Colonic mucosa (tissue), 4 donors: ENCODE results near the gene KLF12. TPM values are rescaled to one million over a fixed set of nuclear protein-coding genes. Genes with fewer than 3 reads are reported as not detected.

Source experiments
- DNase-seq: peaks from one replicate; pipeline ENCODE4 v3.0.0-alpha.2; 2020
- H3K27ac ChIP-seq: fragments of 200-600 bp; one replicate; pipeline ENCODE4 v1.8.0; 2021
- H3K27me3 ChIP-seq: fragments of 200-600 bp; one replicate; pipeline ENCODE4 v1.8.0; 2021
- H3K36me3 ChIP-seq: fragments of 200-600 bp; one replicate; pipeline ENCODE4 v1.8.0; 2021
- H3K4me1 ChIP-seq: fragments of 200-600 bp; one replicate; pipeline ENCODE4 v1.8.0; 2021; ENCODE audit warnings: mild to moderate bottlenecking
- H3K4me3 ChIP-seq: fragments of 200-600 bp; one replicate; pipeline ENCODE4 v1.8.0; 2021
- H3K9ac ChIP-seq, 2 donors: one replicate each; pipeline ENCODE4 v1.7.0; 2013; ENCODE audit warnings: control low read depth in 2 of 2, low read depth in 2 of 2, low read length in 2 of 2
- H3K9me3 ChIP-seq: fragments of 200-600 bp; one replicate; pipeline ENCODE4 v1.8.0; 2021
- intact Hi-C: fragments of 100-400 bp; cut with DNase I; formaldehyde crosslinking; loops from one replicate; pipeline ENCODE4 v1.14.1; 2022
- total RNA-seq, 2 donors: library from RNA; stranded (reverse); fragmentation: NEBNext Ultra II Directional in 1 of 2; extraction: Animal tissue kit (Norgen Biotek cat#: 25700) in 1 of 2; gene quantifications; one replicate each; pipeline ENCODE4 v1.2.1, GENCODE V29; 2021
- TF ChIP-seq, protein P1 (sequence below): fragments of 200-600 bp; IDR thresholded peaks from one replicate; pipeline ENCODE4 v1.8.0; 2022; ENCODE audit warnings: antibody characterized with exemption, mild to moderate bottlenecking
- donor health status: healthy.
- donor health status: DM: no; HTN: no; CAD: no.
- donor health status: DM: no; HTN: no; CAD: no.

The KLF12 gene
- total RNA-seq: 1 to 10 TPM; 5.1 to 6.3 TPM

DNA sequence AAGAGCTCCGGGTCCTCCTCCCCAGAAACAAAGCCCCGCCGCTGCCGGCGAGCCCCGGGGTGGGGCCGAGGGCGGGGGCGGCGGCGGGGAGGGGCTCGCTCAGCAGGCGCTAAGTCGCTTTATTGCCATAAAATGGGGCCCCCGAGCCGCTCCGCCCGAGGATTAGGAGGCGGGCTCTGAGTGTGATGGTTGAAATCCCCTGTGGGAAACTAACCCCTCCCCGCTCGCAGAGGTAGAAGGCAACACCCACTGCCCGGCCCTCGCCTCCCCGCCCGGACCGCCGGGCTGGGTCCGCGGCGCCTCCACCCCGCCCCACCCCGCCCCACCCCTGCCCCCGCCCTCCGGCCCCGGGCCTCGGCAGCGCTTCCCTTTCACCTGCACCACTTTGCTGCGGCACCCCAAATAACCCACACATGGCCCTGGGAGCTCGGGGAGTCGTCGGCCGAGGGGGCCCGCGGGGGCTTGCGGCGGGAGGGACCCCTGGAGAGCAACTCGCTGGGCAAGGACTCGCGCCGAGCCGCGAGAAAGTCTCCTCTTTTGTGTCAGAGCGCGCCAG lies at the start of gene KLF12:
TSS of gene KLF12 (minus strand) at position 184 of the 556 bp plus-strand sequence.
- DNase-seq: peak; percentile 93
- H3K4me3 ChIP-seq: peak within 1 kb of the TSS; percentile 74
- TF ChIP-seq, protein P1, sequence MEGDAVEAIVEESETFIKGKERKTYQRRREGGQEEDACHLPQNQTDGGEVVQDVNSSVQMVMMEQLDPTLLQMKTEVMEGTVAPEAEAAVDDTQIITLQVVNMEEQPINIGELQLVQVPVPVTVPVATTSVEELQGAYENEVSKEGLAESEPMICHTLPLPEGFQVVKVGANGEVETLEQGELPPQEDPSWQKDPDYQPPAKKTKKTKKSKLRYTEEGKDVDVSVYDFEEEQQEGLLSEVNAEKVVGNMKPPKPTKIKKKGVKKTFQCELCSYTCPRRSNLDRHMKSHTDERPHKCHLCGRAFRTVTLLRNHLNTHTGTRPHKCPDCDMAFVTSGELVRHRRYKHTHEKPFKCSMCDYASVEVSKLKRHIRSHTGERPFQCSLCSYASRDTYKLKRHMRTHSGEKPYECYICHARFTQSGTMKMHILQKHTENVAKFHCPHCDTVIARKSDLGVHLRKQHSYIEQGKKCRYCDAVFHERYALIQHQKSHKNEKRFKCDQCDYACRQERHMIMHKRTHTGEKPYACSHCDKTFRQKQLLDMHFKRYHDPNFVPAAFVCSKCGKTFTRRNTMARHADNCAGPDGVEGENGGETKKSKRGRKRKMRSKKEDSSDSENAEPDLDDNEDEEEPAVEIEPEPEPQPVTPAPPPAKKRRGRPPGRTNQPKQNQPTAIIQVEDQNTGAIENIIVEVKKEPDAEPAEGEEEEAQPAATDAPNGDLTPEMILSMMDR: no peak
- no peaks in the 10 kb centered on the region for H3K4me1 ChIP-seq
- no peaks in the 10 kb centered on the region for H3K36me3 ChIP-seq
- no peaks in the 10 kb centered on the region for H3K27me3 ChIP-seq
- intact Hi-C loops: loop anchor here (10.0 kb wide), 2 partner anchors 151 to 369 kb away; no protein-coding TSS in a partner anchor
- H3K9me3 ChIP-seq: no peaks in the 10 kb centered on the region
- peak within 1 kb of the TSS; percentile 92 for H3K27ac ChIP-seq
- peak within 1 kb of the TSS; percentile 77 to 87 for H3K9ac ChIP-seq

DNA sequence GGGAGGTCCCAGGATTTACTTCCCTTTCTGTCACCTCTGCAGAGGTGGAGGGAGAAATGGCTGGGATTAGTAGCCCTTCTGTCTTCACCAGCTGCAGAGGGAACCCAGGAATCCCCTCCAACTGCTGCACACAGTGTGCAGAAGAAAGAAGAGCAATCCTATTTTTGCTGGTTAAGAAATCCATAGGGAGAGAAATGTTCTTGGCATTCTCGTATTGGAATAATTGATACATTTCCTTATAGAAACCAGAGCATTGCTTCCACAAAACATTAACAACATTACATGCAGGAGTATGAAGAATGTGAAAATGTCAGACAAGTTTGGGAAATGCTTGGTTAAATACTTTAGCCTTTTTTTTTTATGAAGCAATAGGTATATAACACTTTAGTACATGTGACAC lies 48.3 kb upstream of the KLF12 start:
- Histone ChIP-seq H3K36me3 (no peaks in the 10 kb centered on the region), H3K4me3 (no peak overlapping the region), H3K27me3 (no peaks in the 10 kb centered on the region), H3K9me3 (no peaks in the 10 kb centered on the region), H3K4me1 (no peaks in the 10 kb centered on the region), H3K27ac (no peak overlapping the region), H3K9ac (no peak overlapping the region)
- DNase-seq: no peak
- TF ChIP-seq, protein P1: no peak
- intact Hi-C loops: no loop called here

DNA sequence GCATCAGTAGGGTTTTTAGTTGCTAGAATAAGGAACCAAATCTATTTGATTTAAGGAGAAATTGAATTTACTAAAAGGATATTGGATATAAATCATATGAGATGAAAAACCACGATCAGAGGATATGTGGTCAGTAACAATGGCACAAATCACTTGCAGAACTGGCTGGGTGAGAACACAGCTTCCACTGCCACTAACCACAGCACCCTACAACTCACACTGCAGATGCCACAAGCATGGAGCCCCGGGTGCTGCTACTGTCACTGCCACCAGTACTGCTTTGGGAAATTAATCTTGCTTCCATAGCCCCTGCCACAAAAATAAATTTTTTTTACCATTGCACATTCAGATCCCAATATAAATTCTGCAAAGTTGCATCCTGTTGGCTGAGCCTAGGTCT lies 40.6 kb upstream of the KLF12 start:
- no peak for DNase-seq
- no peaks in the 10 kb centered on the region for H3K36me3 ChIP-seq
- no peaks in the 10 kb centered on the region for H3K27me3 ChIP-seq
- intact Hi-C loops: no loop called here
- H3K27ac ChIP-seq: no peak overlapping the region
- H3K4me3 ChIP-seq: no peak overlapping the region
- H3K9me3 ChIP-seq: no peaks in the 10 kb centered on the region
- TF ChIP-seq, protein P1: no peak
- no peak overlapping the region for H3K9ac ChIP-seq
- no peaks in the 10 kb centered on the region for H3K4me1 ChIP-seq

DNA sequence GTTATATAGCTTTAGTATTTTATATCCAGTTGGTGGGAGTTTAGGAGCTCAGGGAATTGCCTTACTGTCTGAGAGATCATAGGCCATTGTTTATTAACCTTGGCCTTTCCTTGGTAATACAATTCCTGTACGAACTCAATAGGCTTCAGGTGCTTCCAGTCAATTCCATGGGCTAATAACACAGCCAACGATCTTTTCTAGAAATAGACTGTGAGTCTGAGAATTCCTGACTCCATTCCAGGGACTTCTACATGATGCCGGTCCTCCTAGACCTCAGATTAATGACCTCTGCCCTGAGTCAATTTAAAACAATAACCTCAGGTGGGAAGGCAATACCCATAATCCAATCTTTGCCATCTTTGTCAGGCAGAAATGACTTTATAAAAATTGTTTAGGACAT lies 39.6 kb upstream of the KLF12 start:
- DNase-seq: no peak
- Histone ChIP-seq H3K27me3 (no peaks in the 10 kb centered on the region), H3K4me3 (no peak overlapping the region), H3K9ac (no peak overlapping the region), H3K27ac (no peak overlapping the region), H3K9me3 (no peaks in the 10 kb centered on the region), H3K4me1 (no peaks in the 10 kb centered on the region), H3K36me3 (no peaks in the 10 kb centered on the region)
- intact Hi-C loops: no loop called here
- TF ChIP-seq, protein P1: no peak

DNA sequence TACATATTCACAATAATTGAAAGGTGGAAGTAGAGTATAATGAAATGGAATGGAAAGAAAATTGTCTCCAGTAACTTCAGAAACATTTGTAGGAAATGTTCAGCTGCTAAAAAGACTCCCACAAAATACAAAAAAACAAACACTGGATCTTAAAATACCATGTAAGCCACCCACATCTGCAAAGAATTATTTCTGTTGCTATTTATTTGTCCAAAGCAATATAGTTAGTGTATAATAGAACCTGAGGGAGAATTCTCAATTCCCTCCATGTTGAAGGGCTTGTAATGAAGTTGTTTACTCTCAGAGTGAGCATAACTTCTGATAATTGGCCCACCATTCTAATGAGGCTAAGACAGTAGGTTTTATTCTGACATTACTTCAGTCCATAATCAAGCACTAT lies 37.4 kb upstream of the KLF12 start:
- no peak for DNase-seq

More for the DNA sequence above, 37.4 kb upstream of the KLF12 start:
- Histone ChIP-seq H3K36me3 (no peaks in the 10 kb centered on the region), H3K27ac (no peak overlapping the region), H3K4me3 (no peak overlapping the region), H3K9ac (no peak overlapping the region), H3K4me1 (no peaks in the 10 kb centered on the region), H3K9me3 (no peaks in the 10 kb centered on the region), H3K27me3 (no peaks in the 10 kb centered on the region)
- intact Hi-C loops: no loop called here
- TF ChIP-seq, protein P1: no peak
